SK-MEL-5 (cell line): ENCODE results near the gene KLHL22. TPM values are rescaled to one million over a fixed set of nuclear protein-coding genes. Genes with fewer than 3 reads are reported as not detected.
"Not testable (repeated sequence)": the region's sequence is repeated elsewhere in the genome, so short reads cannot be mapped to it uniquely, and the experiment has no call there.

Experiments used
- DNase-seq: peaks from one replicate; pipeline ENCODE4 v3.0.0-alpha.2; 2016; ENCODE audit warnings: low read depth, low spot score
- in situ Hi-C: cut with HindIII; loops from 2 replicates; pipeline ENCODE4 v1.10.0; 2016; ENCODE audit warnings: low sequenced_read_pairs, high pct_unique_total_duplicates, low pct_unique_long_range_greater_than_20kb
- polyA plus RNA-seq, 2 experiments: library from polyadenylated mRNA; depleted of rRNA; stranded (reverse); fragments of >200 nt; gene quantifications; 2 replicates each; pipeline ENCODE4 v1.2.3, GENCODE V29; 2015
- total RNA-seq: library from RNA; depleted of rRNA; stranded (reverse); fragments of >200 nt; shearing (Covaris generic); gene quantifications from 2 replicates; pipeline ENCODE4 v1.2.3, GENCODE V29; 2014; rRNA removed

The KLHL22 gene, protein sequence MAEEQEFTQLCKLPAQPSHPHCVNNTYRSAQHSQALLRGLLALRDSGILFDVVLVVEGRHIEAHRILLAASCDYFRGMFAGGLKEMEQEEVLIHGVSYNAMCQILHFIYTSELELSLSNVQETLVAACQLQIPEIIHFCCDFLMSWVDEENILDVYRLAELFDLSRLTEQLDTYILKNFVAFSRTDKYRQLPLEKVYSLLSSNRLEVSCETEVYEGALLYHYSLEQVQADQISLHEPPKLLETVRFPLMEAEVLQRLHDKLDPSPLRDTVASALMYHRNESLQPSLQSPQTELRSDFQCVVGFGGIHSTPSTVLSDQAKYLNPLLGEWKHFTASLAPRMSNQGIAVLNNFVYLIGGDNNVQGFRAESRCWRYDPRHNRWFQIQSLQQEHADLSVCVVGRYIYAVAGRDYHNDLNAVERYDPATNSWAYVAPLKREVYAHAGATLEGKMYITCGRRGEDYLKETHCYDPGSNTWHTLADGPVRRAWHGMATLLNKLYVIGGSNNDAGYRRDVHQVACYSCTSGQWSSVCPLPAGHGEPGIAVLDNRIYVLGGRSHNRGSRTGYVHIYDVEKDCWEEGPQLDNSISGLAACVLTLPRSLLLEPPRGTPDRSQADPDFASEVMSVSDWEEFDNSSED
- 18.4 and 22.7 TPM in 2 replicates for total RNA-seq
- 23.2 and 26.8 TPM in 2 replicates for polyA plus RNA-seq (2015; cell fraction: cytosol; rRNA removed)
- 56.9 and 66.9 TPM in 2 replicates for polyA plus RNA-seq (2015; cell fraction: nucleus; rRNA removed)

DNA sequence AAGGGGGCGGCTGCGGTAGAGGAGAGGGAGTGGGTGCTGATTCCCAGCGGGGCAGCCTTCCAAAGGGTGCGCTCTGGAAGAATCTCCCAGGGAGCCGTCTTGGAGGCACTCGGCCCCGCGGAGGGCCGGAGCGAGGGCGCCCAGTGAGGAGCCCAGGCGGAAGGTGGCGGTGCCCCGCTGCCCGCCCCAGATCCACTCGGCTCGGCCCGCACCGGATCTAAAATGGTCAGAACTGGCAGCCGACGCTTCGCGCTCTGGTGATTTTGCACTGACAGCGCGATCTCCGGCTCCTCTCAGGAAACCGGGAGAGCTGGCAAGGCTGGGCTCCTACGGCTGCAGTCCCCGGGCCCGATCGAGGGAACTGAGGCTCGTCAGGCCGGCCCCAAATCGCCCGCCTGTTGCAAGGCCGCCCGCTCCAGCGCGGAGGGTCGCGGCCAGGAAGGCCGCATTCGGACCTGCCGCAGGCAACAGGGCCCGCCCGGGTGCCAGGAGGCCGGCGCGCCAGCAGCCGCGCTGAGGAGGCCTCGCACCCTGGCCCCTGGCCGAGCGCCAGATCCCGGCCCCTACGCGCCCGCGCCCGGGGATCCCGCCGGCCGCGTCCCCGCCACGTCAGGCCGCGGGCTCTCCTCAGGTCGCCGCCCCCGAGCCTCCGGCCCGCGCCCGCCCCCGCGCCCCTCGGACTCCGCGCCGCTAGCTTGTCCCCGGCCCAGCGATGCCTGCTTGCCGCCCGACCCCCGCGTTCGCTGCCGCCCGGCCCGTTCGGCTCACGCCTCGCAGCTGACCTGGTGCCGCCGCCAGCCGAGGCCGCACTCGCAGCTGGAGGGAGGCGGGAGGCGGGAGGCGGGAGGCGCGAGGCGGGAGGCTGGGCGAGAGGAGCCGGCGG lies at the start of gene KLHL22:
KLHL22 (minus strand) TSS at position 818 of the 883 bp plus-strand sequence. CDS start 6,584 bp downstream, outside the sequence.
- DNase-seq: no peak
- in situ Hi-C loops: no loop called here

DNA sequence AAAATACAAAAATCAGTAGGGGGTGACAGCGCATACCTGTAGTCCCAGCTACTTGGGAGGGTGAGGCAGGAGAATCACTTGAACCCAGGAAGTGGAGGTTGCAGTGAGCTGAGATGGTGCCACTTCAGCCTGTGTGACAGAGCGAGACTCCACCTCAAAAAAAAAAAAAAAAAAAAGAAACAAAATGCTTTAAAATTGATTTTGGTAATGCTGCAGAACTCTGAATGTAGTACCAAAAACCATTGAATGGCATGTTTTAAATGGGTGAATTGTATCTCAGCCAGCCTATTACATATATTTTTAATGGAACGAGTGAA lies 49.7 kb upstream of the KLHL22 start:
- in situ Hi-C loops, DNase-seq: not testable (repeated sequence)

DNA sequence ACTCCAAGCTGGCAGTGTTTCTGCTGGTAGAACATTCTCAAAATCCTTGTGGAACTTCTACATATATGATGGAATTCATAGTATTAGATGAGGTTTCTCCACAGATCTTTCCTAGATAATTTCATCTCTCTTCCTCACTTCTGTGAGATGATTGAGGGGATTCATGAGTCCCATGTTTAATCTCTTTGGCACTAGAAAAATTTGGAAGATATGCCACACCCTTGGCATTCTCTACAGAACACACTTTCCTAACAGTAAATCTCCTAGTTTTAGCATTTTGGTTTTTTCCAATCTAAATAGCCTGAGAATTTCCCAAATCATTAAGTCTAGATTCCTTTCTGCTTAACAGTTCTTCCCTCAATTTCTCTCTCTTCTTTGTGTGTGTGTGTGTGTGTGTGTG lies 47.1 kb upstream of the KLHL22 start:
- in situ Hi-C loops: no loop called here
- no peak for DNase-seq

DNA sequence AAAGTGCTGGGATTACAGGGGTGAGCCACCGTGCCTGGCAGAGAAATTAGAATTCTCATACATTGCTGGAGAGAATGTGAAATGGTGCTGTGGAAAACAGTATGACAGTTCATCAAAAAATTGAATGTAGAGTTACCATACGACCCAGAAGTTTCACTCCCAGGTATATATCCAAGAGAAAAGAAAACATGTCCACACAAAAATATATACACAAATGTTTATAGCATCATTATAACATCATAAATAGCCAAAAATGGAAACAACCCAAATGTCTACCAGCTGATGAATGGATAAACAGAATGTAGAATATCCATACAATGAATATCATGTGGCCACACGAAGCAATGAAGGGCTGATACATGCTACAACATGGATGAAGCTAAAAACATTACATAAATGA lies 46.5 kb upstream of the KLHL22 start:
- in situ Hi-C loops: no loop called here
- no peak for DNase-seq

DNA sequence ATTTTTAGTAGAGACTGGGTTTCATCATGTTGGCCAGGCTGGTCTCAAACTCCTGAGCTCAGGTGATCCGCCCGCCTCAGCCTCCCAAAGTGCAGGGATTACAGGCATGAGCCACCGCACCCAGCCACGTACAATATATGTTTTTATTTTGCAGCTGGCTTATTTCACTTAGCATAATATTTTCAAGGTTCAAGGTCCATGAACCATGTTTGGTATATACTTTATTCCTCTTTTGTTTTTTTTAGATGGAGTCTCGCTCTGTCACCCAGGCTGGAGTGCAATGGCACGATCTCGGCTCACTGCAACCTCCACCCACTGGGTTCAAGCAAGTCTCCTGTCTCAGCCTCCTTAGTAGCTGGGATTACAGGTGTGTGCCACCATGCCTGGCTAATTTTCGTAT lies 43.3 kb upstream of the KLHL22 start:
- DNase-seq, in situ Hi-C loops: not testable (repeated sequence)

DNA sequence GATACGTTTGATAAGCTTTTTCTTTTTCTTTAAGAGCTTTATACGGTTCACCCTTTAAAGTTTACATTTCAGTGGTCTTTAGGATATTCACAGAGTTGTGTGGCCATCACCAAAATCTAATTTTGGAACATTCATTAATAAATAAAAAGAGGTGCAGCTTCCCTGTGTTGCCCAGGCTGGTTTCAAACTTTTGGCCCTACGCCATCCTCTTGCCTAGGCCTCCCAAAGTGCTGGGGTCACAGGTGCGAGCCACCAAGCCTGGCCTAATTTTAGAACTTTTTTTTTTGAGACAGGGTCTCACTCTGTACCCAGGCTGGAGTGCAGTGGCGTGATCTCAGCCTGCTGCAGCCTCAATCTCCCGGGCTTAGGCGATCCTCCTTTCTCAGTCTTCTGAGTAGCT lies 42.4 kb upstream of the KLHL22 start:
- DNase-seq: no peak

DNA sequence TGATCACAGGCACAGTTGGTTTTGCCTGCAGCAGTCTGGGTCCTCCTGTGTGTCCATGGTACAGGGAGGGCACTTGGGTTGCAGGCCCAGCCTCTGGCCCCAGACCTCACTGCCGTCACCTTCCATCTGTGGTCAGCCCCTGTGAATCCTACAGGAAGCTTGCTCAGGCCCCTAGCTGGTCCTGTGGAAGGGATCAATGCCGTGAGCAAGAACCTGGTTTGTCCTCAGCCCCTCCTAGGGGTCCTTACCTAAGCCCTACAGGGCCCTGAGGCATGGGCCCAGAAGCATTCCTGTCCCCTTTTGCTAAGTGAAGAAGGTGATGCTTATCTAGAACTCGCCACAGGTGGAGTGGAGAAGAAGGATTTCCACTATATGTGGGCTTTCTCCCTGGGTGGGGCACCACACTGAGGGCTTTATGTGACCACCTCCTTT lies 41.7 kb upstream of the KLHL22 start:
- in situ Hi-C loops: no loop called here
- DNase-seq: no peak

More for the DNA sequence above, 42.4 kb upstream of the KLHL22 start:
- in situ Hi-C loops: no loop called here

DNA sequence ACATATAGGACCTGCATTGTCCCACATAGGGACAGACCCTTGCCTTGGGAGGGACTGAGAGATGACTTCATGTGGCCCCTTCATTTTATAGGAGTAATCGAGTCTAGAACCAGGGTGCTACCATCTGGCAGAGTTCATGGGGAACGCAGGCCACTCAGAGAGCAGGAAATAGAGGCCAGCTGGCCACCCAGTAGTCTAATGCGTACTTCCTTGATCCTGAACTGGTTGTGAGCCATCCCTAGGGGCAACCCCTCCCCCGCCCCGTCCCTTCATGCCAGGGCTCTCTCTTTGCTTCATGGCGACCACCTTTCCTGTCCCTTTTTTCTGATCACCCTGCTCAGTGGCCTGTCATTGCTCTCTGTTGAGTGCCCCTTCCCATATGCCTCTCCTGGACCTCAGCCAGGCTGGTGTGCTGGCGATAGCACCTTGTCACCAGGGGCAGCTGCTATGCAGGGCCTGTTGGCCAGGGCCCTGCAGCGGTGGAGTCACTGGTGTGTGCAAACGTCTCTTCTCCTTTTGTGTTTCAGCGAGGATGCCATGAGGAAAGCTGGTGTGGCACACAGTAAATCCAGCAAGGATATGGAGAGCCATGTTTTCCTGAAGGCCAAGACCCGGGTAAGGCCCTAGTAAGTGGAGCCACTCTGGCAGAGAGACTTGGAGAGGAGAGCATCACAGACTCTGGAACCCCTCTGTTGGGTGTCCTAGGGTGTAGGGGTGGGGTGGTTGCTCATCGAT lies 41.2 kb upstream of the KLHL22 start:
- in situ Hi-C loops: no loop called here
- no peak for DNase-seq

DNA sequence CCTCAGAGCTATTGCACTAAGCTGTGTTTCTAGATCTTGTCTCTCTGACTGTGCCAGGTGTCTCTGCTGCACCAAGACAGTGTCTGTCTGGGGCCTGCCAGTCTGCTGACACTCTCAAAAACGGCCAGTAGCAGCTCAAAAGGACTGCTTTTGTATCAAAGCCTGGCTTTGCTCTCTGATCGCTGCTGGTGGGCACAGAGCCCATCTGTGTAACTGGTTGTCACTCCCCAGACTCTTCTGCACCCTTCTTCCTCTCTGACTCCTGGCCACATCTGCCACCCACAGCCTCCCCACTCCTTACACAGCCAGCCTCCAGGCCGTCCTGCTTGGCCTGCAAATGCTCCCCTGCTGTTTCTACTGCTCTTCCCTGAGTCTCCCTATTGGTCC lies 38.3 kb upstream of the KLHL22 start:
- DNase-seq: no peak
- in situ Hi-C loops: no loop called here

DNA sequence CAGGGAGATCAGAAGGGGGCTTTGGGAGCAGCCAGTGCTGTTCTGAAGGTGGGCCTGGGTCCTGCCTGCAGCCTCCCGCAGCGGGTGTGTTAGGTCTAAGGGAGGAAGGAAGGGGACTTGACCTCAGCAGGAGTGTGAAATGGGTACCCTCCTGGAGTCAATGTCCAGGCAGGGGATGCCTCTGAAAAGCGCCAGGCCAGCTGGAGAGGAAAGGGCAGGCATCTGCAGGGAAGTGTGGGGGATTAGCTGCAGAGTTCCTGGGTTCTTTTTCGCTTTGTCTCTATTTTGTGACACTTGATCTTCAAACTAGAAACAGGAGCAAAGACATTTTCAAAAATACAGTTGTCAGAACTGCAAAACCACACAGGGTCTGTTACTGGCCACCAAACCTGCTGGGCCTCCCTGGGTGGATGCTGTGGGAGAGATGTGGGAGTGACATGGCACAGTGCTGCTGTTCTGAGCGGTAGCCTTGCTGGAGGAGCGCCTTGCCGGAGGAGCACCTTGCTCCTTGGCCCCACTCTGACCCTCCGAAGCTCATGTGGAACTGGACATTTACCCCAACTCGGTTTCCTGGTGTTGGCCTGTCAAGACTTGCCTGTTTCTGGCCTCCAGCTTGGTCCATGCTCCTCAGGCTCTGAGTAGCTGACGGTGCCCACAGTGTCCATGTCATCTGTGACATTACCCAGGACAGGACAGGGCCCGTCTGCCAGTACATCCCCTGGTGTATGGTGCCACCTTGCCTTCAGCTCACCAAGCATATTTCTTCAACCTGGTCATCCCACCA lies 37.7 kb upstream of the KLHL22 start:
- DNase-seq: no peak
- in situ Hi-C loops: no loop called here

DNA sequence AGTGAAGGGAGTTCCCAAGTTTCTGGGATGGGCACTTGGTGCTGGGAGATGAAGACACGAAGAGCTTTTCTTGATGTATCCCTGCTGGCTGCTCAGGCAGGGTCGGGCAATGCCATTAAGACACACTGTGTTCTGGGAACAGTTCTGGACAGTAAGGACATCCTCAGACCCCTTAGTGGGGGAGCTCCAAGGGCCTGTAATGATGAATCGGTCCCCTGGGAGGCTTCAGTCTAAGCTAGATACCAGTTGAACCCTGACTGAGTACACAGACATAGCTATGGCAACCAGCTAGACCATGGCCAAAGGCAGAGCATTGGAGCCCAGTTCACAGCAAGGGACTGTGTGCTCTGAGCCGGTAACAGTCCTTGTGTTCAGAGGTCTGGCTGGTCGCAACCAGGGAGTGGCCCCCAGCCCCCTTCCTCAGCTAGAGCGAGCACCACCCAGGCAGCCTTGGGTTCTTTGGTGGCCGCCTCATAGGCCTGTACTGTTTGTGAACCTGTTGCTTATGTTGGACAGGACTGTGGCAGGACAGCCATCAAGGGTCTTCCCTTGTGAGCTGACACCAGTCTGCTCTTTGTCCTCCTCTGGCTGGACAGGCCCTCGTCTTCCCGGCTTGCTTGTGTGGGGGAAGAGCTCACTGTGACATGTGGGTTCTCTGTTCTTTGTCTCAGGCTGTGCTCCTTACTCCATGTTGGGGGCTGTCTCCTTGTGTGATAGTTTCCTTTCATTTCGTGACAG lies 36.8 kb upstream of the KLHL22 start:
- in situ Hi-C loops: no loop called here
- no peak for DNase-seq

DNA sequence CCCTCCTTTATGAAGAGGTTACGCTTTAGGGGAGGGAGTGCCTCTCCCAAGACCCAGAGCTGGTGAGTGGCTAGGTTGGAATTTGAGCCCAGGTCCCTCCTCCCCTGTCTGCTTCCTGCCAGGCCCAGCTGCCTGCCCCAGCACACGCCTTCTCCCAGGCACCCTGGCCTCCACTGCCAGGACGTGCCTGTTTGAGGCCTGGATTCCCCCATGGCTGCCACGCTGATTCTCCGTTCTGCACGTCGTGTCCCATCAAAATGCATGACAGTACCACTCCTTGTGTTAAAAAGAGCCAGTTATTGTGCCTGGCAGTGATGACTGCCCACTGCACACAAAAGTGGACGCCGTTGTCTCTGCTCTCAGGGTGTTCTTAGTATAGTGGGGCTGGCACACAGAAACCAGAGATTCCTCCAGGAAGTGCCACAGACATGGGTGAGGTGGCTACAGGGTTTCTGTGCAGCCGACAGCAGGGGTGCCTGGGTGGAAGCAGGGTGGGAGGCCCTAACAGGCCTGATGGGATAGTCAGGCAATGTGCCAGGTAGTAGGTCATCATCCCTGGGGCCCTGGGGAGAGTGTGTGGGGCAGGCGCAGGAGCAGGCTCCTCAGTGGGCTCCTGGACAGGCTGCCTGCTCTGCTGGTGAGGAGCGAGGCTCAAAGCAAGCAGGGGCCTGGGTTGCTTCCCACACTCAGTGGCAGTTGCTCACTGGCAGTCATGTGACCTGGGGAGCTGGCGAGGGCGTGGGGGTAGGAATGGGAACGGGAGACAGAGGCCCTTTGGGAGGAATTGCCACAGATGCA lies 36.0 kb upstream of the KLHL22 start:
- in situ Hi-C loops: no loop called here
- peak; percentile 60 for DNase-seq

DNA sequence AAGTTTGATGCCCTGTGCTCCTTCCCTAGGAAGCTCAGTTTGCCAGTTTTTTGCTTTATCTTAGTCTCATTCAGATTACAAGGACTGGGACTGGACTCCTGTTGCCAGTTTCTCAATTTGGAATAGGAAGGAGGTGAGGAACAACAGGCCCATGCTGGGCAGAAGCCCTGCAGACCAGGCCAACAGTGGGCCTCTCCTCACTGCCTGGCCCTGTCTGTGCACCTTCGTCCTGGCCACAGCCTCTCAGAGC lies 35.5 kb upstream of the KLHL22 start:
- in situ Hi-C loops: no loop called here
- DNase-seq: no peak

DNA sequence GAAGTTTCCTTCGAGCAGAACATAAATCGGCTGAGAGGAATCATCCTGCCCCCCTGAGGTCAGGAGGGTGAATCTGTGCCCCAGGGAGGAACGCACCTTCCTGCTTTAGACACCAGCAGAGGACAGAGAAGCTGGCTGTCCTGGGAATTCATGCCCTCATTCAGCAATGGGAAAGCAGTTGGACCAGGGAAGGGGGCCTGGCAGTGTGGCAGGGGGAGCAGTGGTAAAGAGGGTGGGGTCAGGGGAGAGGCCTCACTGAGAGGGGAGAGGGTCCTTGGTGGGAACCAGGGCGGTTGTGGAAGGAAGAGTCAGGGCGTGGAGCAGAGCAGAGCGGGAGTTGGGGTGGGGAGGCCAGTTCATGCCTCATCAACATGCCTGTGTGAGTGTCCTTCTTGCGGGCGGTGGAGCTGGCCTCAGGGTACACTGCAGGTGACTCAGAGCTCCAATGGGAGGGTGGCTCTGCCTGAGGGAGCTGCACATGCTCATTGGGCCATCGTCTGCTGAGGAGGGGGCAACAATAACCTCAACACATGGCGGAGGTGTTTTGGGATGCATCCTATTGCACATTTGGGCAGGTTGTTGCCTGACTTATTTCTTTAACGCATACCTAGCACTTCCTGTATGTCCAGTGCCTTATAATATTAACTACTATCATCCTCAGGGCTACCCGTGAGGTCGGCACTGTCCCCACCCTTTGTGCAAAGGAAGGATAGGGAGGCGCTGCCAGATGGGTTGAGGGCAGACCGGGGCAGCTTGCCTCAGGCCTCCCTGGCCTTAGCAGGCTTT lies 35.0 kb upstream of the KLHL22 start:
- no peak for DNase-seq
- in situ Hi-C loops: no loop called here

DNA sequence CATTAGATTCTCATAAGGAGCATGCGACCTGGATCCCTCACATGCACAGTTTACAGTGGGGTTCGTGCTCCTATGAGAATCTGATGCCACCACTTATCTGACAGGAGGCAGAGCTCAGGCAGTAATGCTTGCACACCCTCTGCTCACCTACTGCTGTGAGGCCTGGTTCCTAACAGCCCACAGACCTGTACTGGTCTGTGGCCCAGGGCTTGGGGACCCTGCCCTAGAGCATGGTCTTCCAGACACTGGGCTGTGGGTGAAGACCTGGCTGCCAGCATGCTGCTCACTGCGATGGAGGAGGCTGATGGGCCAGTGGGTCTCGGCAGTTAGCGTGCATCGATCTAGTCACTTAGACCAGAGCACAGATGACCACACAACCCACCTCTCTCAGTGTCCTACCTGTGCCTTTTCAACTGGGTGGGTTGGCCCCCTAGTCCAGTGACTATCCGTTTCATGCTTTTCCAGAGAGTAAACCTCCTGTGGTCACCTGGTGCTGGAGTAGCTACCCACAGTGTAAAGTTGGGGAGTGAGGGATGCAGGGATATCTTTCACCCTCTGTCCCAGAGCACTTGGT lies 32.9 kb upstream of the KLHL22 start:
- in situ Hi-C loops: no loop called here
- no peak for DNase-seq
